ENCODE measurements around the gene STK11IP.

The STK11IP gene, protein sequence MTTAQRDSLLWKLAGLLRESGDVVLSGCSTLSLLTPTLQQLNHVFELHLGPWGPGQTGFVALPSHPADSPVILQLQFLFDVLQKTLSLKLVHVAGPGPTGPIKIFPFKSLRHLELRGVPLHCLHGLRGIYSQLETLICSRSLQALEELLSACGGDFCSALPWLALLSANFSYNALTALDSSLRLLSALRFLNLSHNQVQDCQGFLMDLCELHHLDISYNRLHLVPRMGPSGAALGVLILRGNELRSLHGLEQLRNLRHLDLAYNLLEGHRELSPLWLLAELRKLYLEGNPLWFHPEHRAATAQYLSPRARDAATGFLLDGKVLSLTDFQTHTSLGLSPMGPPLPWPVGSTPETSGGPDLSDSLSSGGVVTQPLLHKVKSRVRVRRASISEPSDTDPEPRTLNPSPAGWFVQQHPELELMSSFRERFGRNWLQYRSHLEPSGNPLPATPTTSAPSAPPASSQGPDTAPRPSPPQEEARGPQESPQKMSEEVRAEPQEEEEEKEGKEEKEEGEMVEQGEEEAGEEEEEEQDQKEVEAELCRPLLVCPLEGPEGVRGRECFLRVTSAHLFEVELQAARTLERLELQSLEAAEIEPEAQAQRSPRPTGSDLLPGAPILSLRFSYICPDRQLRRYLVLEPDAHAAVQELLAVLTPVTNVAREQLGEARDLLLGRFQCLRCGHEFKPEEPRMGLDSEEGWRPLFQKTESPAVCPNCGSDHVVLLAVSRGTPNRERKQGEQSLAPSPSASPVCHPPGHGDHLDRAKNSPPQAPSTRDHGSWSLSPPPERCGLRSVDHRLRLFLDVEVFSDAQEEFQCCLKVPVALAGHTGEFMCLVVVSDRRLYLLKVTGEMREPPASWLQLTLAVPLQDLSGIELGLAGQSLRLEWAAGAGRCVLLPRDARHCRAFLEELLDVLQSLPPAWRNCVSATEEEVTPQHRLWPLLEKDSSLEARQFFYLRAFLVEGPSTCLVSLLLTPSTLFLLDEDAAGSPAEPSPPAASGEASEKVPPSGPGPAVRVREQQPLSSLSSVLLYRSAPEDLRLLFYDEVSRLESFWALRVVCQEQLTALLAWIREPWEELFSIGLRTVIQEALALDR

GRCh38 chr2:219597552-219598307 lies at the start of gene STK11IP:
Gene STK11IP, plus strand, starts transcription at chr2:219597857. Its CDS starts 263 bp downstream, at chr2:219598120.
- in situ Hi-C loops (cut with MboI; ENCODE audit: low sequenced_read_pairs): no loop called here

GRCh38 chr2:219548990-219549389 lies 48.7 kb upstream of the STK11IP start:
- in situ Hi-C loops (cut with MboI; ENCODE audit: low sequenced_read_pairs): no loop called here

- in situ Hi-C loops (cut with MboI; ENCODE audit: low sequenced_read_pairs): no loop called here
Measured at GRCh38 chr2:219549619-219550018, 48.0 kb upstream of the STK11IP start.

DNA sequence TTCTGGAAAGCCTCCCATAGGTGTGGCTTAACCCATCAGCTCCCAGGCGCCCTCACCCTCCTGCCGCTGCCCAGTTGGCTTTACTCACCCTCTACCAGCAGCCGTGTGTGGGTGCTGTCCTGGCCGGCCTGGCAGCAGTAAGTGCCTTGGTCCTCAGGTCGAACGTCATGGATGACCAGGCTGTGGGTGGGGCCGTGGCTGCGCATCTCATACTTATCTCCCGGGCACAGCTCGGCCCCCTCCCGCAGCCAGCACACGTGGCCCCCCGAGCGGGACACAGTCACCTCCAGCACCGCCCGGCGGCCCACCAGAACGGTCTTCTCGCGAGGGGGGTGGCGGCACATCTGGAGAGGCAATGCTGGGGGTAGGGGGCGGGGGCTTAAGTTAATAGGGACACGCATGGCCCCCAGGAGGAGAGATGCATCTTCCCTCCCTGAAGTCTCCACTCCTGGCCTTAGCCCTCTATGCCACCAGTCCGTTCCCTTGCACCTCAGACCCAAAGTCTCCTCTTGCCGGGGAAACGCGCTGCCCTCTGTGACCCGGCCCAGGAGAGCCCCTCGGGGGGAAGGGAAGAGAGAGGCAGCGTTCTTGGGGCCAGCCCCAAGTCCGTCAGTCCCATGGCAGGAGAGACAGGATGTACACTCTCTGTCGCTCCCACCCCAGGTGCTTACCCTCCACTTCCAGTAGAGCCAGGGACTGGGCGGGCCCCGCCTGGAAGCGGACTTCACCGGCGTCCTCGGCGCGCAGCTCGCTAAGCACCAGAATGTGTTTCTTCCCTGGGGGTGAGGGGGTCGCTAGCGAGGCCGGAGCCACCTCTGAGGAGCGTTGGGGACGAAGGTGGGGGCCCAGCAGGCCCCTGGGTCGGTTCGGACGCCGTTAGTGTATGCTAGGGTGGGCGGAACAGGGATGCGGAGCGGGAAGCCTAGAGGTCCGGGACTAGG lies 45.9 kb upstream of the STK11IP start:
- in situ Hi-C loops (cut with MboI; ENCODE audit: low sequenced_read_pairs): no loop called here

DNA sequence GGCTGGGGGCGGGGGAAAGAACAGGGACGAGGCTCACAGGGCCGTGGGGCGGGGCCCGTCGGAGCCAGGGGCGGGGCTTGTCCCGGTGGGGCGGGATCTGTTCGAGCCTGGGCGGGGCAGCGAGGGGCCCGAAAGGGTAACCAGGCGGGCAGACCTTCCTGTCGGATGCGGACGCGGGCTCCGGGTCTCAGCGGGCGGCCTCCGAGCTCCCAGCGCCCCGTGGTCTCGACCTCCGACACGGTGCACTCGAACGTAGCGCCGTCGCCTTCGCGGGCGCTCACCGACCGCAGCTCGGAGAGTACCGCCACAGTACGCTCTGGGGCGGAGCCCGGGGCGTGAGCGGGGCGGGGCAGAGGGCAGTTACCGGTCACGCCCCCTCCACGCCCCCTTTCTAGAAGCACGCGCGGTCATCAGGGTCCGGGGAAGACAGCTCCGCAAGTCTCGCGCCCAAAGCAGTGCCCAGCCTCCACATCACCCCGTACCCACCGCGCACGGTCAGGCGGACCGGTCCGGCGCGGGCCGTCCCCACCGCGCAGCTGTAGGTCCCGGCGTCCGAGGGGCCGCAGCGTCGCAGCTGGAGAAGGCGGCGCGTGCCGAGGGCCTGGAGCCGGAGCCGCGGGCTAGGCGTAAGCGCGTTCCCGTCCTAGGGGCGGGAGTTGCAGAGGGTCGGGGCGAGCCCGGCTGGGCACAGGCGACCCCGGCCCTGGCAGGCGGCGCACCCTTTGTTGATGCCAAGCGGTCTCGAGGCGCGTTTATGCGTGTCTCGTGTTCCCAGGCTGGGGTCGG lies 45.1 kb upstream of the STK11IP start:
- in situ Hi-C loops (cut with MboI; ENCODE audit: low sequenced_read_pairs): no loop called here

DNA sequence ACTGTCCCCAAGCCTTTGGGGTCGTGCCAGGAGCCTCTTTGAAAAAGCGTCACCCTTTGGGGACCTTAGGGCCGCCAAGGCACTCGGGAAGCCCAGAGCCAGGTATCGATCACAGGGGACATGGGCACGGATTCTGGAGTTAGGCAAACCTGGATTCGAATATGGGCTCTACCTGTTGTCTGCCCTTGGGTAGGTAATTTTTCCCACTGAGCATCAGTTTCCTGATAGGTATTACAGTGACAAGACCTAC lies 44.6 kb upstream of the STK11IP start:
- in situ Hi-C loops (cut with MboI; ENCODE audit: low sequenced_read_pairs): no loop called here

- in situ Hi-C loops (cut with MboI; ENCODE audit: low sequenced_read_pairs): no loop called here
Measured at GRCh38 chr2:219553463-219553963, 44.1 kb upstream of the STK11IP start.

GRCh38 chr2:219554350-219554749 lies 43.3 kb upstream of the STK11IP start:
- in situ Hi-C loops (cut with MboI; ENCODE audit: low sequenced_read_pairs): no loop called here

DNA sequence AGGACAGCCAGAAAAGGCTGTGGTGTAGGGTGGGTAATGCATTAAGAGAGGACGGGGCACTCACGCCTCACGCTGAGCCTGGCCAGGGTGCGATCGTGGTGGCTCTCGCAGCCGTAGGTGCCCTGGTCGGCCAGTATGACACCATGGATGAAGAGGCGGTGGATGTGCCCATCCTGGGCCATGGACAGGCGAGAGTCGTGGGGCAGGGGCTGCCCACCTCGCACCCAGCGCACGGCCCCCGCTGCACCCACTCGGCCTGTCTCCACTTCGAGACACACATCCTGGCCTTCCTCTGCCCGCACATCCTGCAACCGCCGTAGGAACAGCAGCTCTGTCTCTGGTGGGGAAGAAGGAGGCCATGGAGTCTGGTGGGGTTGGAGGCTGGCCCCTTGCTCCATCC lies 41.7 kb upstream of the STK11IP start:
- in situ Hi-C loops (cut with MboI; ENCODE audit: low sequenced_read_pairs): no loop called here

DNA sequence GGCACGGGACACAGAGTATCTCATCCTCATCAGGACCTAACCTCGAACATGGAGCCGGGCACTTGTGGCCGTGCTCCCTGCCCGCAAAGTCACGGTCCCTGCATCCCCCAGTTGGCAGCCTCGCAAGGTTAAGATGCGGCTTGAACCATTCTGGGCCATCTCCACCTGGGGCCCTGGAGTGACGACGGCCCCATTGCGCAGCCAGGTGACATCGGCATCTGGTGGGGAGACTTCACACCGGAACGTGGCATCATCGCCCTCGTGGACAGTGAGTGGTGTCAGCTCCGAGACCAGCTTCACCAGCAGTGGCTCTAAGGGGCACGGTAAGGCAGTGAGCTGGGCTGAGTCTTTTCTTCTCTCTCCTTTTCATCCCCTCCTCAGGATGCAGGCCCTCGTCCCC lies 41.2 kb upstream of the STK11IP start:
- in situ Hi-C loops (cut with MboI; ENCODE audit: low sequenced_read_pairs): no loop called here

GRCh38 chr2:219557320-219557719 lies 40.3 kb upstream of the STK11IP start:
- in situ Hi-C loops (cut with MboI; ENCODE audit: low sequenced_read_pairs): no loop called here

DNA sequence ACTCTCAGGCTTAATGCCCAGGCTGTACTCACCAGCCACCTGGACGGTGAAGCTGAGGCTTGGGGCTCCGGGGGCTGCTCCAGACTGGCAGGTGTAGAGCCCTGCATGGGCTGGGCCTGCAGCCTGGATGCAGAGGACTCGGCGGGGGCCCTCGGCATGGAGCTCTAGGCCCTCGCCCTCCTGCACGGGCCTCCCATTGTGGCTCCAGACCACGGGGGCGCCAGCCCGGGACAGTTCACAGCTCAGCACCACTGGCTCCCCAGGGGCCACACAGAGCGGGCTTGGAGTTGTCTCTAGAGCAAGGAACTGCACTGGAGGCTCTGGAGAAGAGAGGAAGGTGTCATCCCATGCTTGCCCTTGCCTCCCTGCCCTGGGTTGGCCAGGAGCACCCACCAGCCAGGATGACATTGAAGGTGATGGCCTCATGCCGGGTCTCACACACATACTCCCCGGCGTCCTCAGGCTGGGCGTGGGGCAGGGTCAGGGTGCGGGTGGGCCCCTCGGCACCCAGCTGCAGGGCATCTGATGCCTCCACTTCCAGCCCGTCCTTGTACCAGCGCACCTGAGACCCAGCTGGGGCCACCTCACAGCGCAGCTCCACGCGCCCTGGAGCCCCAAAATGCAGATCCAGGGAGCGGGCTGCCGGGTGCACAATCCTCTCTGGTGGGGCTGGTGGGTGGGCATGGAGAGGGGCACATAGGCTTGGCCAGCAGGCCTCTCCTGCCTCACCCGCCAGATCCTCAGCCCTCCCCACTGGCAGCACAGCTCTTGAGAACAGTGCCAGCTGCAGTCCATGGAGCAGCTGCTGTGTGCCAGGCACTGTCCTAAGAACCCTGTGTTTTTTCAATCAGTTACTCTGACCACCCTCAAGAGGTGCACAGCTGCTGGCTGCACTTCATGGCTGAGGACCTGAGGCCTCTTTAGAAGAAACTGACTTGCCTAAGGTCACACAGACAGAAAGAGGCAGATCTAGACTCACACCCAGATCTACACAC lies 39.6 kb upstream of the STK11IP start:
- in situ Hi-C loops (cut with MboI; ENCODE audit: low sequenced_read_pairs): no loop called here

DNA sequence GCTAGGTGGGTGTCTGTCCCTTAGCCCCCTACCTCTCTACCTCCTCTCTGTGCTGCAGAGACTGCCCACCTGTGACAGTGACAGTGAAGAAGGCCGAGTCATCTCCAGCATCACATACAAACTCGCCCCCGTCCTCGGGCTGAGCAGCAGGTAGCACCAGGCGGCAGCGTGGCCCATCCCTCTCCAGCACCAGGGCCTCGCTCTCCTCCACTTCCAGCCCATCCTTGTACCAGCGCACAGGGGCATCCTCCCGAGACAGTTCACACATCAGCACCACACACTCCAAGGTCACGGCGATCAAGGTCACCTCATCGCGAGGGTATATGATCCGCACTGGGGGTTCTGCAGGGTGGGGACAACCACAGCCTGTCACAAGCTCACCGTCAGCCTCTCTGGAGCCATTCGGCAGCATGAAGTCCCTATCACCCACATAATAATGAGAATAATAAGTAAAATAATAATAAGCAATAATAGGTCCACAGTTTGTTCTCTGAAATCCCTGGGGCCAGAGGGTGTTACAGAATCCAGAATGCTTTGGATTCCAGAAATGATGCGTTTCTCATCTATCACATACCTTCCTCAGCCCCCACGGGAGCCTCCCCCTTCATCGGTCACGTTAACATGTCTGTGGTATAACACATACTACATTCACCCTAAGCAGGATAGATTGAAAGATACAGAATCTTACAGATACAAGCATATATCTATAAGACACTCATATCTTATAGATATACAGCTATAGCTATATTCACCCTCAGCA lies 38.3 kb upstream of the STK11IP start:
- in situ Hi-C loops (cut with MboI; ENCODE audit: low sequenced_read_pairs): no loop called here

DNA sequence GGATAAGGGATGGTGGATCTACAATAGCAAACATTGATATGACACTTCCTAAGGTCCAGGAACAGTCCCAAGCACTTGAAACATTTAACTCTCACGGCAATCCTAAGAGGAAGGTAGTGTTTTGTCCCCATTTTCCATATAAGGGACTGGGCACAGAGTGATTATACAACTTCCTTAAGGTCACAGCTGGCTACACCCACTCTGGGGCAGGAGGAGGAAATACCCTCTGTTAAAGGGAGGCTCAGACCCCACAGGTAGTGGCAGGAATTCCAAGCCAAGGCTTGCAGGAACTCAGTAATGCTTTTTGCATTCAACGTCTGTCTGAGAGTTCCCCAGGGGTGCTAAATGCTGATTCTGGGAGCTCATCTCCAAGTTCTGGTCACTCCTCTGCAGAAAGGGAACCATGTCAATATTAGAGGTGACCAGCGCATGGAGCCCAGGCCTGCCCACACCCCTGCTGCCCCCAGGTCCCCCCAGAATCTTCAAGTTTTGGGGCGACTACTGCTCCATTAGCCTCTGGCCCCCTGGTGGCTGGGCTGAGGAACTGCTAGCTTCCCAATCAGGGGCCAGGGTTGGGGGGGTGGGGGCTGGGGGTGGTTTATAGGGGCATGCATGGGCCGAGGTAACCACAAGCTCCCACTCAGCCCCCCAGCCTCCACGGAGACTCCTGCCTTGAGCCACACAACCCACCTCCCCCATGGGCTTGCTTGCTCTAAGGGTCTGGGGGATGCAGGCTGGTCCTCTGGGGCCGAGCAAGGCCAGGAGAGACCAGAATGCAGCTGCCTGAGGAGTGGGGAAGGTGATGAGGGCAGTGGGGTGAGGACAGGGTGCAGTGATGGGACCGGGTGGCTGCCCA lies 37.4 kb upstream of the STK11IP start:
- in situ Hi-C loops (cut with MboI; ENCODE audit: low sequenced_read_pairs): no loop called here

DNA sequence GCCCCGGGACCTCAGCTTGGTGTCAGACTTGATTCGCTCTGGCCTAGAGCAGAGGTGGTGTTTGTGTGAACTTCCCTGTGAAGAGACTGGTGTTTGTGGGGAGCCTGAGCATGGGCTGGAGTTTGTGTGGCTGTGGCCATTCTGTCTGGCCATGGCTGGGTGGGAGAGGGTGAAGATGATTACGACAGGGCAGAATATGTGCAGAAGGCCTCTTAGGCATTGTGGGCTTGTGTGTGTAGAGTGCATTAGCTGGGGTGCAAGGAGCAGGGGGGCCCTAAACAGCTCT lies 36.8 kb upstream of the STK11IP start:
- in situ Hi-C loops (cut with MboI; ENCODE audit: low sequenced_read_pairs): no loop called here

All from hTERT RPE-1 (cell line).